ENCODE measurements around the gene FSCB.

FSCB gene

GRCh38 chr14:44490966-44491365 lies 16.1 kb downstream of the FSCB start:
- Histone ChIP-seq H3K9ac (ENCODE audit: low read depth in 1 of 2, low read length in 2 of 2) (no peak overlapping the region), H3K36me3 (ENCODE audit: control insufficient read depth in 1 of 2, insufficient read depth in 2 of 2, low read length in 2 of 2) (no peaks in the 10 kb centered on the region), H3K9me3 (ENCODE audit: control insufficient read depth in 1 of 2, low read length in 2 of 2) (no peaks in the 10 kb centered on the region), H3K27me3 (ENCODE audit: control insufficient read depth in 1 of 2, insufficient read depth in 2 of 2, low read length in 2 of 2) (no peaks in the 10 kb centered on the region), H3K4me3 (ENCODE audit: low read depth in 1 of 2, low read length in 2 of 2) (no peak overlapping the region), H3K27ac (ENCODE audit: low read depth, low read length) (no peak overlapping the region), H3K4me1 (ENCODE audit: control insufficient read depth in 1 of 2, insufficient read depth in 2 of 2, low read length in 2 of 2) (no peaks in the 10 kb centered on the region)

GRCh38 chr14:44477953-44478352 lies 29.1 kb downstream of the FSCB start:
- no peaks in the 10 kb centered on the region for H3K27me3 ChIP-seq (ENCODE audit: control insufficient read depth in 1 of 2, insufficient read depth in 2 of 2, low read length in 2 of 2)
- no peak overlapping the region for H3K27ac ChIP-seq (ENCODE audit: low read depth, low read length)
- no peaks in the 10 kb centered on the region for H3K4me1 ChIP-seq (ENCODE audit: control insufficient read depth in 1 of 2, insufficient read depth in 2 of 2, low read length in 2 of 2)
- H3K4me3 ChIP-seq (ENCODE audit: low read depth in 1 of 2, low read length in 2 of 2), result no peak overlapping the region
- H3K36me3 ChIP-seq (ENCODE audit: control insufficient read depth in 1 of 2, insufficient read depth in 2 of 2, low read length in 2 of 2), result no peaks in the 10 kb centered on the region
- H3K9me3 ChIP-seq (ENCODE audit: control insufficient read depth in 1 of 2, low read length in 2 of 2), result no peaks in the 10 kb centered on the region
- H3K9ac ChIP-seq (ENCODE audit: low read depth in 1 of 2, low read length in 2 of 2), result no peak overlapping the region

GRCh38 chr14:44468771-44469170 lies 38.3 kb downstream of the FSCB start:
- no peaks in the 10 kb centered on the region for H3K36me3 ChIP-seq (ENCODE audit: control insufficient read depth in 1 of 2, insufficient read depth in 2 of 2, low read length in 2 of 2)
- no peaks in the 10 kb centered on the region for H3K9me3 ChIP-seq (ENCODE audit: control insufficient read depth in 1 of 2, low read length in 2 of 2)
- no peaks in the 10 kb centered on the region for H3K4me1 ChIP-seq (ENCODE audit: control insufficient read depth in 1 of 2, insufficient read depth in 2 of 2, low read length in 2 of 2)
- H3K27ac ChIP-seq (ENCODE audit: low read depth, low read length), result no peak overlapping the region
- no peak overlapping the region for H3K4me3 ChIP-seq (ENCODE audit: low read depth in 1 of 2, low read length in 2 of 2)
- H3K9ac ChIP-seq (ENCODE audit: low read depth in 1 of 2, low read length in 2 of 2), result no peak overlapping the region
- no peaks in the 10 kb centered on the region for H3K27me3 ChIP-seq (ENCODE audit: control insufficient read depth in 1 of 2, insufficient read depth in 2 of 2, low read length in 2 of 2)

GRCh38 chr14:44463356-44464004 lies 43.6 kb downstream of the FSCB start:
- H3K9ac ChIP-seq (ENCODE audit: low read depth in 1 of 2, low read length in 2 of 2), result no peak overlapping the region

GRCh38 chr14:44462381-44462780 lies 44.7 kb downstream of the FSCB start:
- Histone ChIP-seq H3K27ac (ENCODE audit: low read depth, low read length) (no peak overlapping the region), H3K27me3 (ENCODE audit: control insufficient read depth in 1 of 2, insufficient read depth in 2 of 2, low read length in 2 of 2) (no peaks in the 10 kb centered on the region), H3K4me3 (ENCODE audit: low read depth in 1 of 2, low read length in 2 of 2) (no peak overlapping the region), H3K9me3 (ENCODE audit: control insufficient read depth in 1 of 2, low read length in 2 of 2) (peaks cover 0 to 2% of the 10 kb centered on the region in 2 donors), H3K9ac (ENCODE audit: low read depth in 1 of 2, low read length in 2 of 2) (no peak overlapping the region), H3K4me1 (ENCODE audit: control insufficient read depth in 1 of 2, insufficient read depth in 2 of 2, low read length in 2 of 2) (no peaks in the 10 kb centered on the region), H3K36me3 (ENCODE audit: control insufficient read depth in 1 of 2, insufficient read depth in 2 of 2, low read length in 2 of 2) (no peaks in the 10 kb centered on the region)

More at GRCh38 chr14:44463356-44464004, 43.6 kb downstream of the FSCB start:
- Histone ChIP-seq H3K27me3 (ENCODE audit: control insufficient read depth in 1 of 2, insufficient read depth in 2 of 2, low read length in 2 of 2) (no peaks in the 10 kb centered on the region), H3K36me3 (ENCODE audit: control insufficient read depth in 1 of 2, insufficient read depth in 2 of 2, low read length in 2 of 2) (no peaks in the 10 kb centered on the region), H3K4me1 (ENCODE audit: control insufficient read depth in 1 of 2, insufficient read depth in 2 of 2, low read length in 2 of 2) (no peaks in the 10 kb centered on the region), H3K27ac (ENCODE audit: low read depth, low read length) (no peak overlapping the region), H3K9me3 (ENCODE audit: control insufficient read depth in 1 of 2, low read length in 2 of 2) (no peaks in the 10 kb centered on the region), H3K4me3 (ENCODE audit: low read depth in 1 of 2, low read length in 2 of 2) (no peak overlapping the region)

- no peak overlapping the region for H3K27ac ChIP-seq (ENCODE audit: low read depth, low read length)
- no peak overlapping the region for H3K9ac ChIP-seq (ENCODE audit: low read depth in 1 of 2, low read length in 2 of 2)
- no peaks in the 10 kb centered on the region for H3K36me3 ChIP-seq (ENCODE audit: control insufficient read depth in 1 of 2, insufficient read depth in 2 of 2, low read length in 2 of 2)
- no peaks in the 10 kb centered on the region for H3K4me1 ChIP-seq (ENCODE audit: control insufficient read depth in 1 of 2, insufficient read depth in 2 of 2, low read length in 2 of 2)
- H3K9me3 ChIP-seq (ENCODE audit: control insufficient read depth in 1 of 2, low read length in 2 of 2), result peaks cover 0 to 6% of the 10 kb centered on the region in 2 donors
- no peaks in the 10 kb centered on the region for H3K27me3 ChIP-seq (ENCODE audit: control insufficient read depth in 1 of 2, insufficient read depth in 2 of 2, low read length in 2 of 2)
- no peak overlapping the region for H3K4me3 ChIP-seq (ENCODE audit: low read depth in 1 of 2, low read length in 2 of 2)
These were observed 45.3 kb downstream of the FSCB start for GRCh38 chr14:44461811-44462210.

Measured in duodenal mucosa (tissue), 2 donors.